Epithelial cell of umbilical artery (primary cell): ENCODE data around the gene HCFC1. TPM values are rescaled to one million over a fixed set of nuclear protein-coding genes. Genes with fewer than 3 reads are reported as not detected.

Experiments
- total RNA-seq: library from RNA; depleted of rRNA; stranded (reverse); fragments of >200 nt; gene quantifications from 2 replicates; pipeline ENCODE4 v1.2.3, GENCODE V29; 2014

HCFC1 gene
- total RNA-seq, result 12.2 and 14.9 TPM in 2 replicates

DNA sequence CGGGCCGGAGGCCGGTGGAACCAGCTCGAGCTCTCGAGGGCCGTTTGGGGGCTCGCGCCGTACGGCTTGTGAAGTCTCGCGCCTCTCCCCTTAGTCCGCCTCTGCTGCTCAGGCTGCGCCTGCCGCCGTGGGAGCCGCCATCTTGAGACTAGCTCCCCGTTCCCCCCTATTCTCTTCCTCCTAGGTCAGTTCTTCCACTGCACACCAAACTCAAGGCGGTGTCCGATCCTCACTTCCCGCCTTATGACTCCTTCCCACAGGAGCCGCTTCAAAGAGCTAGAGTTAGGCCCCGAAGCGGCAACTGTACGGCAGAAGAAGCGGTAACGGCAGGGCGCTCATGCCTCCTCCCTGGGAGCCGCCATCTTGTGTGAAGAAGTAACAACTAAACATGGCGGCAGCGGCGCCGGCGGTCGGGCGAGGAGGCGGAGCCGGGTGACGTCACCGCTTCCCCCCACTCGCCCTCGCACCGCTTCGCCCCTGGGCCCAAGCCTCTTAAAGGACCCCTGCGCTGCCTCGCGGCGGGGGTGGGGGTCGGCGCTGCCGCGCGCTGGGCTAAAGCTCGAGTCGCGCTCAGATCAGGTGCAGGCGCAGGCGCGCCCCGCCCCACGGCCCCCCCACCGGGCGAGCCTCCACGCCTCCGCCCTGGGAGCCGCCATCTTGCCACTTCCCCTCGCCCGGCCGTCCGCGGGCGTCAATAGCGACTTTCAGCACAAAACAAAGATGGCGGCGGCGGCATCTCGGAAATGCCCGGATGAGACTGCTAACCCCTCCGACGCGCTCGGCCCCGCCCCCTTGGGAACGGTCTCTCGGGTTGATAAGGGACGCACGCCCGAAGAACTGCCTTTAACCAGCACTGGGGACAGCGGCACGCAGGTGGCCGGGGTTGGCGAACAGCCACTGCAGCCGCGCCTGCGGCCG lies at the start of gene HCFC1:
HCFC1 (minus strand) TSS at position 369 of the 918 bp plus-strand sequence. CDS start 978 bp downstream, outside the sequence.

DNA sequence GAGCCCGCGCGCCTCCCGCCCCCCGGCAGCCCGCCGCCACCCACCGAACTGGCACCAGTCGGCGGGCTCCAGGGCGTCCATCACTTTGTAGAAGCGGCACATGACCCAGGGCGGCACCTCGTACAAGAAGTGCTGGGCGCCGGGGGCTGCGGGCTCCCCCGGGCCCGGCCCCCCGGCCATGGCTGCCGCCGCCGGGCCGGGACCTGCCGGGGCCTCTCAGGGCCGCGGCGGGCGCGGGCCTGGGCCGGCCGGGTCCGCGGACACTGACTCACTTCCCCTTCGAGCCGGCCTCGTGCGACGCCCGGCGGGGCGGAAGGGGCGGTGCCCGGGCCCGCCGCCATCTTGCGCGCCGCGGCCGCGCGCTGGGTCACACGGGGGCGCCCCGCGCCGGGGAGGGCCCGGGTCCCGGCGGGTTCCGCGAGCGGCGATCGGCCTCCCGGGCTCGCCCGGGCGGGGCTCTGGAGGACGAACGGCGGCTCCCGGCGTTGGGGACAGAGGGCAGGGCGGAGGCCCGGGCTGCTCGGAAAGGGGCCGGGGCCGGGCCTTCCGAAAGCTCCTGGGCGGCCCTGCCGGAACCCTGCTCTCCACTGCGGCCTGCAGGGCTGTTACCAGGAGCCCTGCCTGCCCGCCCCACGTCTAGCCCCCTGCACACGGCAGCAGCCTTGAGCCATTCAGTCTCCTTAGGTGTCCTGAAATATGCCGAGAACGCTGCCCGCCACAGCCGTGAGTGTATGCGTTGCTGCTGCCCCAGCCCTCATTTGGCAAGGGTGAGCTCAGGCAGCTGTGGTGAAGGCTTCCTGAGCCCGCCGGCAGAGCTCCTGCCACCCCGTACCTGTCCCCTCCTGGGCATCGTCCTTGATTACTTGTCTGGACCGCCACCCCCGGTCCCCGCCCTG lies 48.3 kb upstream of the HCFC1 start, which contains the start of gene IRAK1:
IRAK1 (minus strand) TSS at position 270 of the 896 bp plus-strand sequence; CDS start at position 180, 90 bp downstream.

DNA sequence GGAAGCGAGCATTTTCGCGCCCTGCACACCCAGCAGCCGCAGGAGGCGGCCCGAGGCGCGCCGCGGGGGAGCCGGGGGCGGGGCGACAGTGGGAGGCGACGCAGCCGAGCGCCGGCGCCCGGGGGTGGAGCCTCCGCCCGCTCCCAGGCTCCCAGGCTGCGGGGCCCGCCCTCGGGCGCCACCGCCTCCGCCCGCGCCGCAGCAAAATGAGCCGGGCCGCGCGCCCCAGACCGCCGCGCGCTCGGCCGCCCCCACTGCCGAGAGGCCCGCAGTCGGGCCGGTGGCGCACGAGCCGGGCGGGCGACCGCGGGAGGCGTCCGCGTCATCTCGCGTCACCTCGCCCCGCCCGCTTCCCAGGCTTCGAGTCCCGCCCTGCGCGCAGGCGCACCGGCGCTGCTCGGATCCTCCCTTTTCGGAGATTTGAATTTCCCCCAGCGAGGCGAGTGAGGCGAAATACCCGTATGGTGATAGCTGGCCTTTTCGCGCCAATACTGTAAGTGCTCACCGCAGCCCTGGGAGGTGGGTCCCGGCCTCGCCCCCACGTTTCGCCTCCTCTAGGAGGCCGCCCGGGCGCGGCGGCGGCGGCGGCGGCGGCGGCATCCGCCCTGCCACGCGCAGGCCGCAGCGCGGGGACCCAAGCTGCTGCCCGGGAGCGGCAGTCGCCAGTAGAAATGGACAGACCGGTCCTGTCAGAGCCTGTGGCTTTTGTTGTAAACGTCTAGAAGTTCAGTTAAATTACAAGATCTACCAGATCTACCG lies 929 bp upstream of the HCFC1 start, which contains the start of gene TMEM187:
TMEM187 (plus strand) TSS at position 387 of the 759 bp plus-strand sequence. CDS start 9,309 bp downstream, outside the sequence.

DNA sequence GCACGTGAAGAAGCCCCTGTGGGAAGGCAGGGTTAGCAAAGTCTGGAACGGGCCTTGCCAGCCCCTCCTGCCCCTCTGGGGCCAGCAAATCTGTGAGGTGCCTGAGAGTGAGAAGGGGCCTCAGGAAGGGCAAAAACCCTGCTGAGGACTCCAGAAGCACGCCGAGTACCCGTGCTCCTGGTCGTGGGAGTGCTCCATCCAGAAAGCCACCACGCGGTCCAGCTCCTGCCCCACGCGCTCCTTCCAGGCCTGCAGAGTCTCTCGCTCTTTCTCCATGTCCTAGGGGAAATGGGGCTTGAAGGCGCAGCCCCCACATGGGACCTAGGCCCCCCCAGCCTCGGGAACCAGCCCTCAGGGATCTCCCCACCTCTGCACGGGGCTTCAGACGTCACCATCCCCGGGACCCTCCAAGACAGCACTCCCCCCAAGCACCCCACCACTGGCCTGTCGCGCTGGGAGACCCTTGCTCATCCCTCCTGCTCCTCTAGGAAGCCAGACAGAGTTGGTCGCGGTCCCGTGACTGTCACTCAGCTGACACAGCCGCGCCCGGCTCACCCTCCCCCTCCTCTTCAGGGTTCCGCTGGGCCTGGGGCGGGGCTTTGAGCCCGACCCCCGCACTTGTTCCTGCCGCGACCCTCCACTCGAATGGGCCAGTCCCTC lies 27.3 kb downstream of the HCFC1 start, which contains the start of gene RENBP:
RENBP (minus strand) TSS at position 504 of the 660 bp plus-strand sequence; CDS start at position 471, 33 bp downstream.

DNA sequence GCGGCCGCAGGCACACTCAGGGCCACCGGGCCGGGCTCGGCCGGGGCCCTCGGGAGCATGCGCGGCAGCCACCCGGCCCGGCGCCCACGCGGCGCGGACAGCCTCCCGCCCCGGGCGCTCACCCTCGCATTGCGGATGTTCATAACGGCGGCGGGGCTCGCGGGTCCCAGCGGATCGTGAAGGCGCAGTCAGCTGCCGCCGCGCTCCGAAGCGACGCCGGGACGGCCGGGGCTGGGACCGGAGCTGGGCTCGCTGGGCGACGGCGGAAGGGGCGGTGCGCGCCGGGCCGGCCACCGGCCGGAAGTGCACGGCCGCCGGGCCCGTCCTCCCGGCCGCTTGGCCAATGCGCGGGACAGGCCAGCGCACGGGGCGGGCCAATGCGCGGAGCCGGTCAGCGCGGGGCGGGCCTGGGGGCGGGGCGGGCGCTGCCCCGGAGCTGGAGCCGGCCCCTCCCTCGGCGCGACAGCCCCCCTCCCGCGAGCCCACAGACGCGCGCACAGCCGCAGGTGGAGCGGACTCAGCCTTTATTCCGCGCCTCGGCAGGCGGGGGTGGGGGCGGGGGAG lies 36.8 kb downstream of the HCFC1 start, which contains the start of gene NAA10:
NAA10 (minus strand) TSS at position 276 of the 564 bp plus-strand sequence; CDS start at position 143, 133 bp downstream.

DNA sequence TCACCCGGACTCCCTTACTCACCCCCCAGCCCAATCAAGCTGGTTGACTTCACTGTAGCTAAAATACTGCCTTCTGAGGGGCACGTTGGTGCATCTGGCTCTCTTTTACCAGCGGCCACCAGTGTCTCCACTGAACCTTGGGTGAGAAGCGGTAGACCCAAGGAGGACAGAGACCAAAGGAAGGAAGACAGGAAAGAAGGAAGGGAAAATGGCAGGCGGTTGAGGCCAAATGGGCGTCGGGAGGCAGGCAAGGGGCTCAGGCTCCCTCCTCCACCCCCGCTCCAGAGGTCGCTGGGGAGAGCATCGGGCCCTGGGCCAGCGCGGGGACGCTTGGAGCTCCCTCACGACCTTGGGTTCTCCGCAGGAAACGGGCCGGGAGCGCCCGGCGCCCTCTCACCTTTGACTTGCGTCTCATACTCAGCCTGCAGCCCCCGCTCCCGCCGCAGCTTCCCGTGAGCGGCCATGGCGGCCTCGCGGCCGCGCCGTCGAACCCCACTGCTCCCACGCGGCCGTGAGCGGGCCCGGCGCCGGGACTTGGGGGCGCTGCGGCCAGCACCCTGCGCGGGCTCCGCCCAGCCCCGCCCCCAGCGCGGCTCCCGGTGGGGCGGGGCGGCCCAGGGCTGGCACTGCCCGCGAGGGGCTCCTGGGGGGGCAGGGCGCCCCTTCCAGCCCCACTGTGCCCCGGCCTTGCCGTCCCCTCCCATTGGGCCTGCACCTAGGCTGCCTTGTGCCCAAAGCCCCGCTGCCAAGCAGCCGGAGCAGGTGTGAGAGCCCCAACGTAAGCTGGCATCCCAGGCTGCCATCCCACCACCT lies 45.7 kb downstream of the HCFC1 start, which contains the start of gene ARHGAP4:
ARHGAP4 (minus strand) TSS at position 526 of the 813 bp plus-strand sequence; CDS start at position 464, 62 bp downstream.

DNA sequence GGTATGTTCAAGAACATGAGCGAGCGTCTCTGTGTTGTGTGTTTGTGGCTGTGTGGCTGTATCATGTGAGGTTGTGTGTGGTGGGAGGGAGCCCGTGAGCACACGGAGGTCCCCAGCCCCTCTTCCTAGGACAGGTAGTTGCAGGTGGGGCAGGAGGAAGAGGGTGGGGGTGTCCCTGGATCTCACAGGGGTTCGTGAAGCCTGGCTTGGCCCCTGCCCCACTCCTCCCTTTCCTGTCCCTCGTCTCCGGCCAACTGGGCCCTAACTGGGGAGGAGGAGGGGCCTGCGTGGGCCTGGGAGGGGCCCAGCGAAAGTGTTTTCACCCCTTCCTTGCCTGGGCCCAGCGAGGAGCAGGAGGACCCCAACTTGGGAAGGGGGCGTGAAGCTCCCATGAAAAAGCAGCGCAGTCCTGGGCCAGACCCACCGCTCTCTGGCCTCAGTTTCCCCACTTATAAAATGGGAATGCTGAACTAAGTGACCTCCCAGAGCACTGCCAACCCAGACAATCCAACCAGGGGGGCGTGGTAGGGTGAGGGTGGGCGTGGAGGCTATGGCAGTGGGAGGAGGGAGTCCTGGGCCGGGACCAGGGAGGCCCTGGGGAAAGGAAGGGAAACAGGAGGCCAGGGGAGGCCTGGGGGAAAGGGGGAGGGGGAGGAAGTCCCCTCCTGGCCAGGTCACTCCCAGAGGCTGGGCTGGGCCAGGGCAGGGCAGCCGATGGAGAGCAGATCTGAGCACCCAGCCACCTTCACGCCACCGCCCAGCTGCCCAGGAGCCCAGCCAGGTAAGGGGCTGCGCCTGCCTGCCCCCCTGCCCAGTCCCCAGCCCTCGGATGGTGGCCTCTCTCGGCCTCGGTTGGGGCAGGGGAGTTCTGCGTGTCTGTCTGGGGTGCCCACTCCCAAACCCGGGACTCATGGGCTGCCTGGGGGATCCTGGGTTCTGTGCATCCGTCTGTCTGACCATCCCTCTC lies 67.3 kb downstream of the HCFC1 start, which contains the start of gene AVPR2:
AVPR2 (plus strand) TSS at position 683 of the 967 bp plus-strand sequence. CDS start 473 bp downstream, outside the sequence.

Other genes with a start within 250 kb of the HCFC1 start
- 331 and 335 TPM in 2 replicates for gene BCAP31, start 247.4 kb downstream of the HCFC1 start, total RNA-seq
- gene ABCD1, start 247.0 kb downstream of the HCFC1 start, total RNA-seq, result 10.7 and 10.9 TPM in 2 replicates
- 0.91 and 1.3 TPM in 2 replicates for gene PLXNB3, start 207.6 kb downstream of the HCFC1 start, total RNA-seq
- gene SRPK3, start 190.8 kb downstream of the HCFC1 start, total RNA-seq, result 0.32 TPM in 1 of 2 replicates, not detected in the other
- gene IDH3G, start 177.4 kb downstream of the HCFC1 start, total RNA-seq, result 41.9 and 43.8 TPM in 2 replicates
- 81.6 and 172 TPM in 2 replicates for gene SSR4, start 177.2 kb downstream of the HCFC1 start, total RNA-seq
- gene PDZD4, start 141.3 kb downstream of the HCFC1 start, total RNA-seq, result 0.32 TPM in 1 of 2 replicates, not detected in the other
- not detected in 2 replicates for gene L1CAM, start 85.6 kb downstream of the HCFC1 start, total RNA-seq
- gene AVPR2, start 67.1 kb downstream of the HCFC1 start, total RNA-seq, result 0.46 TPM in 1 of 2 replicates, not detected in the other
- gene ARHGAP4, start 45.6 kb downstream of the HCFC1 start, total RNA-seq, result 72.1 and 92.9 TPM in 2 replicates
- 89.0 and 130 TPM in 2 replicates for gene NAA10, start 36.8 kb downstream of the HCFC1 start, total RNA-seq
- 1.9 and 7.9 TPM in 2 replicates for gene RENBP, start 27.2 kb downstream of the HCFC1 start, total RNA-seq
- gene TMEM187, start 936 bp upstream of the HCFC1 start, total RNA-seq, result 5.0 and 5.2 TPM in 2 replicates
- gene IRAK1, start 48.1 kb upstream of the HCFC1 start, total RNA-seq, result 43.9 and 61.7 TPM in 2 replicates
- 19.8 and 21.0 TPM in 2 replicates for gene MECP2, start 125.9 kb upstream of the HCFC1 start, total RNA-seq
- gene OPN1LW, start 172.4 kb upstream of the HCFC1 start, total RNA-seq, result not detected in 2 replicates
- not detected in 2 replicates for gene OPN1MW, start 210.8 kb upstream of the HCFC1 start, total RNA-seq
- gene OPN1MW2, start 247.9 kb upstream of the HCFC1 start, total RNA-seq, result not detected in 2 replicates